Measurements from ENCODE around the gene SIRT3. TPM values are rescaled to one million over a fixed set of nuclear protein-coding genes. Genes with fewer than 3 reads are reported as not detected.

Gene SIRT3
- total and polyA plus RNA-seq, 11 donors = 21.2 to 46.5 (median 27.3) TPM

- intact Hi-C loops (cut with DNase I) = loop anchor here in 9 of 10 donors (2.0 to 10.0 kb wide), 11 partner anchors 31 to 309 kb away; partner anchors contain the start of genes PTDSS2 (in 3 of the 9), RNH1 (in 3 of the 9), IFITM2 (in 2 of the 9) and B4GALNT4 (in 1 of the 9)
- ATAC-seq = no peak
Measured at GRCh38 chr11:206002-206384, 30.1 kb downstream of the SIRT3 start.

GRCh38 chr11:205221-206001 is 30.7 kb downstream of the SIRT3 start:
- WGBS, 4 donors = 85 to 92% (median 91%) methylated on average over 13 to 16 of the region's 16 CpGs
- H3K9me3 ChIP-seq = no peaks in the 10 kb centered on the region
- peaks cover 0 to 59% (median 49%) of the 10 kb centered on the region in 9 donors for H3K36me3 ChIP-seq
- no peak overlapping the region for H3K27ac ChIP-seq
- peaks cover 19 to 66% (median 32%) of the 10 kb centered on the region in 12 donors for H3K4me1 ChIP-seq
- ATAC-seq (no peak), DNase-seq (no peak)
- no peaks in the 10 kb centered on the region for H3K27me3 ChIP-seq
- intact Hi-C loops (cut with DNase I) = loop anchor here in 9 of 10 donors (2.0 to 10.0 kb wide), 11 partner anchors 31 to 309 kb away; partner anchors contain the start of genes PTDSS2 (in 3 of the 9), RNH1 (in 3 of the 9), IFITM2 (in 2 of the 9) and B4GALNT4 (in 1 of the 9)
- TF ChIP-seq CTCF (IDR thresholded peaks at IDR 0.05) (no peak), POLR2A (IDR thresholded peaks at IDR 0.05) (no peak)
- peak overlapping the region in 9 of 12 donors; percentile 75 to 100 (median 94) for H3K4me3 ChIP-seq

More at GRCh38 chr11:206002-206384, 30.1 kb downstream of the SIRT3 start:
- H3K9me3 ChIP-seq = no peaks in the 10 kb centered on the region
- H3K27ac ChIP-seq = peak overlapping the region in 8 of 12 donors; percentile 97 to 100 (median 99)
- no peaks in the 10 kb centered on the region for H3K27me3 ChIP-seq
- H3K4me3 ChIP-seq = peak overlapping the region in 11 of 12 donors; percentile 65 to 100 (median 93)
- no peak for DNase-seq
- 77 to 87% (median 83%) methylated on average over 4 to 7 of the region's 7 CpGs for WGBS, 4 donors
- H3K36me3 ChIP-seq = peaks cover 0 to 60% (median 49%) of the 10 kb centered on the region in 9 donors
- peaks cover 19 to 68% (median 37%) of the 10 kb centered on the region in 12 donors for H3K4me1 ChIP-seq
- TF ChIP-seq POLR2A (IDR thresholded peaks at IDR 0.05) (no peak), CTCF (IDR thresholded peaks at IDR 0.05) (no peak)

GRCh38 chr11:204587-205109 is 31.5 kb downstream of the SIRT3 start:
- no peak for ATAC-seq
- intact Hi-C loops (cut with DNase I) = loop anchor here in 9 of 10 donors (5.0 to 10.0 kb wide), 11 partner anchors 90 to 310 kb away; partner anchors contain the start of genes PTDSS2 (in 3 of the 9), RNH1 (in 3 of the 9), B4GALNT4 (in 2 of the 9) and IFITM2 (in 2 of the 9)
- H3K27me3 ChIP-seq = no peaks in the 10 kb centered on the region
- no peak overlapping the region for H3K4me3 ChIP-seq
- H3K36me3 ChIP-seq = peaks cover 0 to 57% (median 47%) of the 10 kb centered on the region in 9 donors
- no peaks in the 10 kb centered on the region for H3K9me3 ChIP-seq
- no peak for DNase-seq
- TF ChIP-seq CTCF (IDR thresholded peaks at IDR 0.05) (no peak), POLR2A (IDR thresholded peaks at IDR 0.05) (no peak)
- peaks cover 12 to 58% (median 24%) of the 10 kb centered on the region in 12 donors for H3K4me1 ChIP-seq
- no peak overlapping the region for H3K27ac ChIP-seq
- WGBS, 4 donors = 81 to 88% (median 85%) methylated on average over 5 to 12 of the region's 12 CpGs

Measured in heart left ventricle (tissue), 16 donors.